Left ventricle myocardium inferior (tissue), 1 donor: ENCODE results near the gene MOV10L1. TPM values are rescaled to one million over a fixed set of nuclear protein-coding genes. Genes with fewer than 3 reads are reported as not detected.

Source experiments
- DNase-seq: peaks from one replicate; pipeline ENCODE4 v3.0.0-alpha.2; 2020
- H3K27ac ChIP-seq: fragments of 200-600 bp; replicated peaks from 2 replicates; pipeline ENCODE4 v1.8.0; 2021
- H3K27me3 ChIP-seq: fragments of 200-600 bp; 2 replicates; pipeline ENCODE4 v1.8.0; 2021; ENCODE audit warnings: low read depth
- H3K36me3 ChIP-seq: fragments of 200-600 bp; 2 replicates; pipeline ENCODE4 v1.8.0; 2021
- H3K4me1 ChIP-seq: fragments of 200-600 bp; 2 replicates; pipeline ENCODE4 v1.8.0; 2021
- H3K4me3 ChIP-seq: fragments of 200-600 bp; 2 replicates; pipeline ENCODE4 v1.8.0; 2021; ENCODE audit warnings: mild to moderate bottlenecking, moderate library complexity
- H3K9me3 ChIP-seq: fragments of 200-600 bp; replicated peaks from 2 replicates; pipeline ENCODE4 v1.8.0; 2021
- intact Hi-C: fragments of 100-400 bp; cut with micrococcal nuclease; formaldehyde crosslinking; loops from one replicate; pipeline ENCODE4 v1.11.0; 2022
- total RNA-seq: library from RNA; stranded (reverse); fragmentation: NEBNext Ultra II Directional; extraction: Animal tissue kit (Norgen Biotek cat#: 25700); gene quantifications from one replicate; pipeline ENCODE4 v1.2.1, GENCODE V29; 2021
- TF ChIP-seq, protein P1 (sequence below): fragments of 200-600 bp; IDR thresholded peaks from 2 replicates; pipeline ENCODE4 v1.8.0; 2021; ENCODE audit warnings: antibody characterized with exemption, mild to moderate bottlenecking, borderline replicate concordance
- donor health status: DM: no; HTN: yes; CAD: no; lungs with severe emphysema.

Gene MOV10L1
- total RNA-seq, 1 donor from 2014 or later = 0.49 TPM

DNA sequence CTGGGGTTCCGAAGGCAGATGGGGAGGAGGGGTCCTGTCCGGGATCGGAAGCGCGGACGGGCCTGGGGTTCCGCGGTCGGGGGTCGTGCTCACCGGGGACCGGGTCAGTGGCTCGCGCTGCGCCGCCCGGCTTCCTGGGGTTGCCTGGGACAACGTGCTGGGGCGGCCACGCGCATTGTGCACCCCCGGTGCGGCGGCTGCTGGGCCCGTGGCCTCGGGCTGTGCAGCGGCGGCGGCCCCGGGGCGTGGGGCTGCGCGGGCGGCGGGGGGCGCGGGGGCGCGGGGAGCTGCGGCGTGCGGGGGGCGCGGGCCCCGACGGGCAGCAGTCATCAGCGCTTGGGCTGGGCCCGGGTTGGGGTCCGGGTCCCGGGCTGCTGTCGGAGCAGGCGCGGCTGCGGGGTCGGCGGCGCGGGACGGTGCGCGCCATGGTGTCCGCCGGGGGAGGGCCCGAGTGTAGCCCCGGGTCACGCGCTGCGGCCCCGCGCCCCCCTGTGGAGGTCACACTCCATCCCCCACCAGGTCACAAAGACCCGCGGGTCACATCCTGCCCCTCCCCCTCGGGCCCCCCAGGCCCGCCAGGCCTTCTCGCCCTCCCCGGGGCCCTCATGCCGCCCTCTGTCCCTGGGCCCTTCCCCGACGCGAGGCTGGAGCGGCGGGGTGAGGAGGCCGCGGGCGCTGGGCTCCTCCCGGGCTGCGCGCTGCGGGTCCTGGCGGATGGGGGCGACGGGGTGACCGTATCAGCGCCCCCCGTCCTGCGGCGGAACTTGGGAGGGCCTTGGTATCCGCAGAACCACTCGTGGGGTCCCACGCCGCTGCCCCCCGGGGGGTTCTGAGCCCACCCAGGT lies 31.5 kb upstream of the MOV10L1 start, which contains the start of gene TTLL8:
TSS of gene TTLL8 (minus strand) at position 238 of the 845 bp plus-strand sequence.
- Histone ChIP-seq H3K36me3 (no peaks in the 10 kb centered on the region), H3K4me3 (peak within 1 kb of the TSS; percentile 51), H3K4me1 (peaks cover 17% of the 10 kb centered on the region), H3K9me3 (peaks cover 7% of the 10 kb centered on the region), H3K27me3 (peaks cover 62% of the 10 kb centered on the region), H3K27ac (no peak within 1 kb of the TSS)
- TF ChIP-seq, protein P1, sequence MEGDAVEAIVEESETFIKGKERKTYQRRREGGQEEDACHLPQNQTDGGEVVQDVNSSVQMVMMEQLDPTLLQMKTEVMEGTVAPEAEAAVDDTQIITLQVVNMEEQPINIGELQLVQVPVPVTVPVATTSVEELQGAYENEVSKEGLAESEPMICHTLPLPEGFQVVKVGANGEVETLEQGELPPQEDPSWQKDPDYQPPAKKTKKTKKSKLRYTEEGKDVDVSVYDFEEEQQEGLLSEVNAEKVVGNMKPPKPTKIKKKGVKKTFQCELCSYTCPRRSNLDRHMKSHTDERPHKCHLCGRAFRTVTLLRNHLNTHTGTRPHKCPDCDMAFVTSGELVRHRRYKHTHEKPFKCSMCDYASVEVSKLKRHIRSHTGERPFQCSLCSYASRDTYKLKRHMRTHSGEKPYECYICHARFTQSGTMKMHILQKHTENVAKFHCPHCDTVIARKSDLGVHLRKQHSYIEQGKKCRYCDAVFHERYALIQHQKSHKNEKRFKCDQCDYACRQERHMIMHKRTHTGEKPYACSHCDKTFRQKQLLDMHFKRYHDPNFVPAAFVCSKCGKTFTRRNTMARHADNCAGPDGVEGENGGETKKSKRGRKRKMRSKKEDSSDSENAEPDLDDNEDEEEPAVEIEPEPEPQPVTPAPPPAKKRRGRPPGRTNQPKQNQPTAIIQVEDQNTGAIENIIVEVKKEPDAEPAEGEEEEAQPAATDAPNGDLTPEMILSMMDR = no peak
- DNase-seq = no peak
- intact Hi-C loops = no loop called here

DNA sequence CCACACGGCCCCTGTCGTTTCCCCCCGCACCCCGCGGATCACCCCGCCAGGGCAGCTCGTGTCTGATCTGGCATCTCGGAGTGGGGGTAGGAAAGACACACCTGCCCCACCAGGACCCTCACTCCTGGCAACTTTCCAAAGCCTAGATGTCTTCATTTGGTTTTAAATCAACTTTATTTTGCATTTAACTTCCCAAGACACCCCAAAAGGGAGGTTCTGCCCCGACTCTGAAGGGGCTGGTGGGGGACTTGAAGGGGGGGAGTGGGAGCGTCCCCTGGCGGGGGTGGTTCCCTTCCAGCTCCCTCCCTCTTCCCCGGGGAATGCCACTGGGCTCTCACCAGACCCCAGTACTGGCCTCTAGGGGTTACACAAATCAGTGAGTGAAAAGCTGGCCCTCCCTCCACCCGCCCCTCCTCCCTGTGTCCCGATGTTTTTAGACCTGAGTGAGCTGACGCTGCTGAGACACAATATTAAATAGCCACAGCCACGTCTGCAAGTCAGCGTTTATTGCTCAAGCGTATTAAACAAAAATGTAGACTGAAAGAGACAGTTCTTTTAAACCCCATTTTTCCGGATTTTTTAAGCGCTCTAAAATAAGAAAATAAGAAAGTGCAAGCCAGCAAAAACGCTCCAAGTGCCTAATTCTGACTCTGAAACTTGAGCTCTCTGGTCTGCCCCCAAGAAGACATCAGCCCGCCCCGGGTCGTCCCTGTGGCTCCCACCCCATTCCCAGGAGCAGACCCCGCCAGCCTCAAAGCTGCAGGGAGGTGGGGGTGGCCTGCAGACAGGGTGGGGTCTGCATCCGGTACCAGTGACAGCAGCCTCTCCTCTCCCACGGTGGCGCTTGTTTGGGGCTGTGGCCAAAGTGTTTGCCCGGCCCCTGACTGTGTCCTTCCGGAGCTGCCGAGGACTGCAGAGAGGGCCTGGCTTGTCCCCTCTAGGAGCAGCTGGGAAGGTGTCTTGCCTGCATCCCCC lies 30.6 kb upstream of the MOV10L1 start:
- peaks cover 17% of the 10 kb centered on the region for H3K4me1 ChIP-seq
- no peaks in the 10 kb centered on the region for H3K9me3 ChIP-seq
- no peak overlapping the region for H3K27ac ChIP-seq
- H3K36me3 ChIP-seq = no peaks in the 10 kb centered on the region
- TF ChIP-seq, protein P1 = no peak
- no peak for DNase-seq
- intact Hi-C loops = no loop called here
- H3K27me3 ChIP-seq = peaks cover 66% of the 10 kb centered on the region
- peak overlapping the region; percentile 51 for H3K4me3 ChIP-seq

DNA sequence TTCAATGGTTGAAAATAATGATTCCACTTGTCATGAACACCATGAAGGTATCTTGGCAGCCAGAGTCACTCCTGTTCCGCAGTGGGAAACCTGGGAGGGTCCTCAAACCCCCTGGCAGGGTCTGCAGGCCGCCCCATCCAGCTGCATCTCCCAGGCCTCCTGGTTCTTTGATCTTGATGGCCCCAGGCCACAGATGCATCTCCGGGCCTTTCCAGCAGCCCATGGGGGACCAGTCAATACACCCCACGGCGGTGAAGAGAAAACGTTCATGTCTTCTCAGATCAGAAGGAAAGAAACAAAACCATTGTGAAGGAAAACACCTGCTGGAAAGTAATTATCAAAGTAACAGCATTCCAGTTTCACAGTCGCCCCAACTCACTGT lies 29.9 kb upstream of the MOV10L1 start:
- intact Hi-C loops = no loop called here
- no peak overlapping the region for H3K4me3 ChIP-seq
- TF ChIP-seq, protein P1 = no peak
- H3K27ac ChIP-seq = no peak overlapping the region
- DNase-seq = no peak
- no peaks in the 10 kb centered on the region for H3K36me3 ChIP-seq
- no peaks in the 10 kb centered on the region for H3K9me3 ChIP-seq
- H3K4me1 ChIP-seq = peaks cover 17% of the 10 kb centered on the region
- H3K27me3 ChIP-seq = peaks cover 73% of the 10 kb centered on the region

DNA sequence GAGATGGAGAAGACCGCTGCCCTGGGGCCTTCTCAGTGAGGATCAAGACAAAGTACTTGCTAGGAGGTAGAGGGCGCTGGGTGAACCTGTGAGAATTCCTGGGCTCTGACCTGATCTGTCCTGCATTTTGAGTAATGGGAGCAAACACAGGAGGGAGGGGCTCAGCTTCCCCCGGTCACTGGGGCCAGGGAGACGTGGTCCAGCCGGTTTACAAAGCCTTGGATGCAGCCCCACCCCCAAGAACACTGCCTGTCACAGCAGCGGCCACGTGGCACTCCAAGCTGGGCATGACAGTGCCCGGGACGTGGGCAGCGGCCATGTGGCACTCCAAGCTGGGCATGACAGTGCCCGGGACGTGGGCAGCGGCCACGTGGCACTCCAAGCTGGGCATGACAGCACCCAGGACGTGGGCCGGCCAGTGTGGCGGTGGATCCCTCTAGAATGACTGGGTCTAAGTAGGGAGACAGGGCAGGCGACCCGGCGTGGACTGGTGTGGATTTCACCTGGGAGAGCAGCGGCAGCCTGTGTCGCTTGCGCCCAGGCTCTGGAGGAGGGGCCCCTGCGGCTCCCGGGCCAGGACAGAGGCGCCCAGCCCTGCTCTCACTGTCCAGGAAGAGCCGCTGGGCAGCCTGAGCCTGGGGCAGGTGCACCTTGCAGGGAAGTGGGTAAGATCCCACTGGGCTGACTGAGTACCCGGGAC lies 29.2 kb upstream of the MOV10L1 start:
- TF ChIP-seq, protein P1 = no peak
- Histone ChIP-seq H3K9me3 (no peaks in the 10 kb centered on the region), H3K4me1 (peaks cover 17% of the 10 kb centered on the region), H3K36me3 (no peaks in the 10 kb centered on the region), H3K4me3 (no peak overlapping the region), H3K27ac (no peak overlapping the region), H3K27me3 (peaks cover 77% of the 10 kb centered on the region)
- no peak for DNase-seq
- intact Hi-C loops = no loop called here
